H1 (cell line): Measurements from ENCODE around the gene CPA4. TPM values are rescaled to one million over a fixed set of nuclear protein-coding genes. Genes with fewer than 3 reads are reported as not detected.

Experiments used
- CTCF ChIA-PET: fragments of 300-600 bp; sonication (Branson Sonifier 250); formaldehyde crosslinking; loops from one replicate; lab custom pipeline; 2021; ENCODE audit not compliant: partially characterized antibody; lab: Charles Lee
- POLR2A ChIA-PET: fragments of 300-600 bp; sonication (Branson Sonifier 250); formaldehyde crosslinking; loops from one replicate; lab custom pipeline; 2021; ENCODE audit warnings: inconsistent platforms; ENCODE audit not compliant: partially characterized antibody; lab: Charles Lee
- DNase-seq, 2 experiments: peaks; one replicate each; pipeline versions ENCODE4 v3.0.0 to v3.0.0-alpha.2; 2010 to 2022; ENCODE audit warnings: low spot score in 2 of 2, low read depth in 1 of 2, mixed read lengths in 1 of 2
- FAIRE-seq: peaks from 2 replicates; lab custom pipeline; 2011; peaks lifted over from hg19 to GRCh38; lab: Jason Lieb, UNC
- H2AFZ ChIP-seq: 2 replicates; pipeline ENCODE4 v1.8.1; 2012; ENCODE audit warnings: low read length, inconsistent platforms
- H2AK5ac ChIP-seq: 2 replicates; pipeline ENCODE4 v1.6.1; 2013; ENCODE audit warnings: low read depth, low read length
- H2BK120ac ChIP-seq: replicated peaks from 2 replicates; pipeline ENCODE3; 2013; ENCODE audit warnings: low read depth, low read length, inconsistent platforms
- H2BK12ac ChIP-seq: 2 replicates; pipeline ENCODE4 v1.6.1; 2013; ENCODE audit warnings: low read depth, low read length
- H2BK15ac ChIP-seq: 2 replicates; pipeline ENCODE4 v1.6.1; 2013; ENCODE audit warnings: low read length
- H2BK20ac ChIP-seq: 2 replicates; pipeline ENCODE4 v1.6.1; 2013; ENCODE audit warnings: low read length
- H2BK5ac ChIP-seq: 2 replicates; pipeline ENCODE4 v1.6.1; 2013; ENCODE audit warnings: low read depth, low read length
- H3K14ac ChIP-seq: 2 replicates; pipeline ENCODE4 v1.6.1; 2013; ENCODE audit warnings: inconsistent platforms; ENCODE audit not compliant: insufficient read length
- H3K18ac ChIP-seq: 2 replicates; pipeline ENCODE4 v1.6.1; 2013; ENCODE audit warnings: low read length; ENCODE audit errors: extremely low read depth
- H3K23ac ChIP-seq: 2 replicates; pipeline ENCODE4 v1.6.1; 2013; ENCODE audit warnings: inconsistent platforms; ENCODE audit not compliant: insufficient read length
- H3K23me2 ChIP-seq: 2 replicates; pipeline ENCODE4 v1.6.1; 2013; ENCODE audit warnings: low read depth, low read length
- H3K27ac ChIP-seq: 2 replicates; pipeline ENCODE4 v1.6.1; 2011; ENCODE audit warnings: low read depth, low read length, inconsistent platforms
- H3K27me3 ChIP-seq, 4 experiments: replicated peaks in 1 of 4; 1 replicate in 1 of 4; 2 replicates in 3 of 4; pipeline versions ENCODE4 v1.6.1 to v1.8.1; 2011 to 2013; ENCODE audit warnings: low read length in 3 of 4, mild to moderate bottlenecking in 3 of 4, inconsistent platforms in 2 of 4, mixed read lengths in 2 of 4, moderate library complexity in 1 of 4; ENCODE audit not compliant: control insufficient read depth in 3 of 4, insufficient read depth in 3 of 4; ENCODE audit errors: extremely low read depth in 1 of 4
- H3K36me3 ChIP-seq, 4 experiments: 2 replicates each; pipeline versions ENCODE4 v1.6.1 to v1.8.1; 2011 to 2013; ENCODE audit warnings: mild to moderate bottlenecking in 4 of 4, low read length in 3 of 4, moderate library complexity in 2 of 4, control low read depth in 1 of 4, inconsistent platforms in 1 of 4; ENCODE audit not compliant: insufficient read depth in 4 of 4, control insufficient read depth in 2 of 4
- H3K4ac ChIP-seq: replicated peaks from 2 replicates; pipeline ENCODE3; 2013; ENCODE audit warnings: low read length, low read depth, mixed read lengths, inconsistent platforms; ENCODE audit not compliant: insufficient read length
- H3K4me1 ChIP-seq, 4 experiments: replicated peaks in 1 of 4; 1 replicate in 1 of 4; 2 replicates in 3 of 4; pipeline versions ENCODE4 v1.6.1 to v1.8.1; 2011 to 2013; ENCODE audit warnings: low read length in 3 of 4, inconsistent platforms in 2 of 4, mixed read lengths in 1 of 4; ENCODE audit not compliant: insufficient read depth in 4 of 4, control insufficient read depth in 3 of 4
- H3K4me2 ChIP-seq, 2 experiments: 2 replicates each; pipeline versions ENCODE4 v1.6.1 to v1.8.1; 2011 to 2013; ENCODE audit warnings: low read depth in 2 of 2, low read length in 2 of 2, control low read depth in 1 of 2, inconsistent platforms in 1 of 2, mild to moderate bottlenecking in 1 of 2; ENCODE audit not compliant: insufficient read depth in 1 of 2
- H3K4me3 ChIP-seq, 4 experiments: fragments of 200-600, 300-600 bp in 1 of 4; sonication (generic), shearing (Covaris generic), sonication (Bioruptor Twin) in 1 of 4; 2 replicates each; pipeline versions ENCODE4 v1.5.1 to v1.8.1; 2011 to 2016; ENCODE audit warnings: low read length in 4 of 4, low read depth in 3 of 4, control low read depth in 2 of 4, inconsistent platforms in 2 of 4, mild to moderate bottlenecking in 2 of 4, mixed read lengths in 1 of 4, moderate library complexity in 1 of 4; ENCODE audit not compliant: insufficient read depth in 2 of 4; ENCODE audit errors: extremely low read depth in 1 of 4
- H3K56ac ChIP-seq: replicated peaks from 2 replicates; pipeline ENCODE3; 2013; ENCODE audit warnings: low read depth, mild to moderate bottlenecking, mixed read lengths, low read length, inconsistent platforms; ENCODE audit not compliant: insufficient read length
- H3K79me1 ChIP-seq: 2 replicates; pipeline ENCODE4 v1.6.1; 2013; ENCODE audit warnings: low read depth, low read length, control low read depth
- H3K79me2 ChIP-seq, 2 experiments: 2 replicates each; pipeline versions ENCODE4 v1.6.1 to v1.8.1; 2012 to 2013; ENCODE audit warnings: low read length in 2 of 2, mild to moderate bottlenecking in 2 of 2, inconsistent platforms in 1 of 2; ENCODE audit not compliant: insufficient read depth in 2 of 2, control insufficient read depth in 1 of 2
- H3K9ac ChIP-seq, 4 experiments: replicated peaks in 1 of 4; 1 replicate in 1 of 4; 2 replicates in 3 of 4; pipeline versions ENCODE4 v1.6.1 to v1.8.1; 2011 to 2013; ENCODE audit warnings: low read depth in 3 of 4, low read length in 3 of 4, control low read depth in 2 of 4, mild to moderate bottlenecking in 2 of 4, moderate library complexity in 2 of 4, inconsistent platforms in 1 of 4; ENCODE audit errors: extremely low read depth in 1 of 4
- H3K9me3 ChIP-seq, 2 experiments: 2 replicates each; pipeline versions ENCODE4 v1.6.1 to v1.8.1; 2012 to 2013; ENCODE audit warnings: mild to moderate bottlenecking in 2 of 2, moderate library complexity in 2 of 2, control low read depth in 1 of 2, inconsistent platforms in 1 of 2, low read depth in 1 of 2, low read length in 1 of 2, mixed read lengths in 1 of 2; ENCODE audit not compliant: insufficient read depth in 2 of 2
- H4K20me1 ChIP-seq, 2 experiments: replicated peaks in 1 of 2; 2 replicates each; pipeline versions ENCODE3 to v1.8.1; 2011 to 2013; ENCODE audit warnings: inconsistent platforms in 2 of 2, low read length in 2 of 2, mild to moderate bottlenecking in 1 of 2; ENCODE audit not compliant: insufficient read depth in 2 of 2, control insufficient read depth in 1 of 2
- H4K5ac ChIP-seq: 2 replicates; pipeline ENCODE4 v1.6.1; 2013; ENCODE audit warnings: low read length, low read depth, mixed read lengths, inconsistent platforms; ENCODE audit not compliant: insufficient read length
- H4K8ac ChIP-seq: 2 replicates; pipeline ENCODE4 v1.8.0; 2013; ENCODE audit warnings: mild to moderate bottlenecking, moderate library complexity, low read length, inconsistent platforms; ENCODE audit not compliant: insufficient read depth; ENCODE audit errors: extremely low read depth
- H4K91ac ChIP-seq: replicated peaks from 2 replicates; pipeline ENCODE3; 2013; ENCODE audit warnings: low read length, mixed read lengths, inconsistent platforms; ENCODE audit not compliant: insufficient read length
- ASH2L ChIP-seq: fragments of 200-600, 300-600 bp; sonication (generic); IDR thresholded peaks from one replicate; pipeline ENCODE4 v1.7.1; 2017; ENCODE audit warnings: low read length
- CHD2 ChIP-seq: IDR thresholded peaks from 2 replicates; pipeline ENCODE4 v1.6.1; 2012; ENCODE audit warnings: low read length, improper control_type of control experiment
- EZH2 ChIP-seq: fragments of 200-600 bp; sonication (generic); IDR thresholded peaks from 2 replicates; pipeline ENCODE4 v1.7.1; 2012; ENCODE audit warnings: low read depth, mild to moderate bottlenecking, moderate library complexity, low read length, inconsistent platforms; ENCODE audit not compliant: severe bottlenecking
- MAX ChIP-seq: IDR thresholded peaks from 2 replicates; pipeline ENCODE4 v1.6.1; 2012; ENCODE audit warnings: inconsistent platforms
- NANOG ChIP-seq: IDR thresholded peaks from 2 replicates; pipeline ENCODE4 v1.6.1; 2011; ENCODE audit warnings: low read length, low read depth, mild to moderate bottlenecking, inconsistent platforms; ENCODE audit not compliant: insufficient read depth, poor library complexity, severe bottlenecking
- SAP30 ChIP-seq: fragments of 300-600 bp; sonication (generic); IDR thresholded peaks from 2 replicates; pipeline ENCODE4 v1.7.1; 2012; ENCODE audit warnings: low read length, moderate library complexity, mild to moderate bottlenecking, inconsistent platforms; ENCODE audit not compliant: insufficient read depth, insufficient replicate concordance
- TBP ChIP-seq: IDR thresholded peaks from 2 replicates; pipeline ENCODE4 v1.6.1; 2011; ENCODE audit warnings: low read depth, low read length, improper control_type of control experiment
- USF2 ChIP-seq: IDR thresholded peaks from 2 replicates; pipeline ENCODE4 v1.6.1; 2011; ENCODE audit warnings: low read length, improper control_type of control experiment
- WGBS, 2 experiments: shearing (Covaris generic) in 1 of 2; methylation state at CpG; one replicate each; pipeline versions ENCODE4 v1.1.6 to v1.1.7; 2013 to 2015; ENCODE audit warnings: low lambda C conversion rate in 2 of 2, mixed read lengths in 2 of 2, inconsistent platforms in 1 of 2, low coverage in 1 of 2, missing lambda C conversion rate in 1 of 2; ENCODE audit not compliant: insufficient replicate concordance in 2 of 2, insufficient coverage in 1 of 2, insufficient read length in 1 of 2; ENCODE audit errors: extremely low coverage in 1 of 2, missing lambda C conversion rate in 1 of 2; 5-methylcytosine and 5-hydroxymethylcytosine counted together
- polyA plus RNA-seq, 7 experiments: library from polyadenylated mRNA; depleted of rRNA in 3 of 7; stranded (reverse) in 5 of 7; unstranded in 2 of 7; fragments of >200 nt in 5 of 7; fragments of 200-250 nt in 2 of 7; gene quantifications; 1 replicate in 5 of 7; 2 replicates in 1 of 7; 4 replicates in 1 of 7; pipeline versions ENCODE4 v1.2.1 to v1.2.3, GENCODE V29; 2011 to 2013; ENCODE audit warnings: missing spikeins in 2 of 7, mixed read lengths in 2 of 7
- total RNA-seq: library from RNA; stranded (reverse); fragmentation: NEBNext Ultra II Directional; extraction: Animal tissue kit (Norgen Biotek cat#: 25700); gene quantifications from 2 replicates; pipeline ENCODE4 v1.2.1, GENCODE V29; 2021

Gene CPA4
- total and polyA plus RNA-seq, 2 of the 8 experiments (the other 6 are each of a cell fraction or from before 2014, with no cell fraction given) = 0.03 TPM; not detected in 1

- Histone ChIP-seq H3K18ac (peak overlapping the region; percentile 68), H4K8ac (no peak overlapping the region), H3K36me3 (no peaks in the 10 kb centered on the region), H3K23ac (no peak overlapping the region), H3K4me3 (no peak overlapping the region), H3K4me2 (no peak overlapping the region), H3K23me2 (no peaks in the 10 kb centered on the region; the same call in 1 of the 2 replicates), H4K5ac (peak overlapping the region; percentile 63), H3K9ac (no peak overlapping the region; a peak in 1 of 7 replicates), H2BK120ac (peak overlapping the region; percentile 33), H3K79me1 (no peaks in the 10 kb centered on the region), H3K56ac (no peak overlapping the region), H3K27me3 (no peaks in the 10 kb centered on the region), H2BK12ac (peak overlapping the region; percentile 96), H4K91ac (peak overlapping the region; percentile 98), H3K79me2 (no peaks in the 10 kb centered on the region), H2BK5ac (peak overlapping the region; percentile 88; the same call in 1 of the 2 replicates), H4K20me1 (no peaks in the 10 kb centered on the region), H2BK15ac (peak overlapping the region; percentile 96; the same call in 1 of the 2 replicates), H3K14ac (no peak overlapping the region), H2BK20ac (peak overlapping the region; percentile 84; the same call in 1 of the 2 replicates), H2AK5ac (0 out of 2 replicates have a peak overlapping the region, but pooled peaks have one; percentile 57), H3K4me1 (peaks cover 6 to 27% (median 19%) of the 10 kb centered on the region in 4 experiments), H2AFZ (peak overlapping the region; percentile 90; the same call in 1 of the 2 replicates), H3K9me3 (no peaks in the 10 kb centered on the region), H3K4ac (peak overlapping the region; percentile 2), H3K27ac (no peak overlapping the region)
- ChIA-PET CTCF (interaction anchor here (1.3 kb wide), 1 partner anchor 171 kb away, joined by 3 read pairs; no protein-coding TSS in a partner anchor), POLR2A (interaction anchor here (1.4 to 3.9 kb wide), 4 partner anchors 8 to 66 kb away, joined by 6 to 23 read pairs (median 13); partner anchors contain the start of gene TMEM209)
- FAIRE-seq = no peak
- DNase-seq = no peak
- 95% methylated on average over 12 of the region's 12 CpGs; no CpG with 5 or more reads in 1 of the 2 experiments for WGBS, 2 experiments
- TF ChIP-seq CHD2 = no peak
- no peak for TF ChIP-seq ASH2L
- no peak for TF ChIP-seq NANOG
- TF ChIP-seq SAP30 = no peak
- TF ChIP-seq EZH2 = no peak
- TF ChIP-seq TBP = no peak
- no peak for TF ChIP-seq MAX
- no peak for TF ChIP-seq USF2
Measured at GRCh38 chr7:130270947-130271800, 21.8 kb upstream of the CPA4 start.
